IgD-negative memory B cell (primary cell): ENCODE measurements around the gene SVIL. TPM values are rescaled to one million over a fixed set of nuclear protein-coding genes. Genes with fewer than 3 reads are reported as not detected.
A peak's percentile ranks its signal among the peaks of the same experiment; 100 is the strongest.
"Not testable (repeated sequence)": the region's sequence is repeated elsewhere in the genome, so short reads cannot be mapped to it uniquely, and the experiment has no call there.

Source experiments
- H3K27ac Mint-ChIP-seq, 3 donors: one replicate each; pipeline ENCODE4 v1.8.0; 2020 to 2022; ENCODE audit warnings: mild to moderate bottlenecking in 3 of 3, mixed read lengths in 3 of 3, moderate library complexity in 1 of 3
- H3K27me3 Mint-ChIP-seq: one replicate; pipeline ENCODE4 v1.8.0; 2021; ENCODE audit warnings: mixed read lengths
- H3K36me3 Mint-ChIP-seq: one replicate; pipeline ENCODE4 v1.8.0; 2020; ENCODE audit warnings: mild to moderate bottlenecking, mixed read lengths
- H3K4me1 Mint-ChIP-seq, 3 donors: one replicate each; pipeline ENCODE4 v1.8.0; 2020 to 2022; ENCODE audit warnings: mixed read lengths in 3 of 3, mild to moderate bottlenecking in 1 of 3
- H3K4me3 Mint-ChIP-seq, 4 donors: one replicate each; pipeline ENCODE4 v1.8.0; 2020 to 2022; ENCODE audit warnings: mild to moderate bottlenecking in 4 of 4, mixed read lengths in 4 of 4, moderate library complexity in 3 of 4
- H3K9me3 Mint-ChIP-seq, 3 donors: one replicate each; pipeline ENCODE4 v1.8.0; 2020 to 2021; ENCODE audit warnings: mixed read lengths in 3 of 3, mild to moderate bottlenecking in 1 of 3
- polyA plus RNA-seq: library from polyadenylated mRNA; unstranded; fragments of 300-500 nt; fragmentation: Illumina TruSeq; gene quantifications from one replicate; pipeline ENCODE4 v1.2.3, GENCODE V29; 2021

SVIL gene
- polyA plus RNA-seq, 1 donor from 2014 or later, result 2.6 TPM

DNA sequence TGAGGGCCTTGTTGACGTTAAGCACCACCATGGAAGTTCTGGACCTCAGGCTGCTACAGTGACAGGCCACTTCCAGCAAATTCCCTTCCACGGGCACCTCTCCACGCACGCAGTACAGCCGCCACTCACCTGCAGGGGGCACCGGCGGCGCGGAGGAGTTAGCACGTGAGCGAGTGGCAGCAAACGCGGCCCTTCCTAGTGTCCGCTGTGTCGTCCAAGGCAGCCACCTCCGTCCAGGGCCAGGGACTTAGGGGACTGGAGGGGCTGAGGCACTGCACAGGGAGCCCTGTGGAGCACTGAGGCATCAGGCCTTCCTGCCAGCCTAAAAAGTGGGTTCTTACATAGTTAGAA is 164.4 kb downstream of the SVIL start:
- H3K27me3 Mint-ChIP-seq, result no peaks in the 10 kb centered on the region
- peaks cover 3% of the 10 kb centered on the region for H3K36me3 Mint-ChIP-seq
- H3K27ac Mint-ChIP-seq, result no peak overlapping the region
- H3K4me3 Mint-ChIP-seq, result no peak overlapping the region
- H3K4me1 Mint-ChIP-seq, result no peaks in the 10 kb centered on the region
- H3K9me3 Mint-ChIP-seq, result peaks cover 0 to 2% (median 0%) of the 10 kb centered on the region in 3 donors

DNA sequence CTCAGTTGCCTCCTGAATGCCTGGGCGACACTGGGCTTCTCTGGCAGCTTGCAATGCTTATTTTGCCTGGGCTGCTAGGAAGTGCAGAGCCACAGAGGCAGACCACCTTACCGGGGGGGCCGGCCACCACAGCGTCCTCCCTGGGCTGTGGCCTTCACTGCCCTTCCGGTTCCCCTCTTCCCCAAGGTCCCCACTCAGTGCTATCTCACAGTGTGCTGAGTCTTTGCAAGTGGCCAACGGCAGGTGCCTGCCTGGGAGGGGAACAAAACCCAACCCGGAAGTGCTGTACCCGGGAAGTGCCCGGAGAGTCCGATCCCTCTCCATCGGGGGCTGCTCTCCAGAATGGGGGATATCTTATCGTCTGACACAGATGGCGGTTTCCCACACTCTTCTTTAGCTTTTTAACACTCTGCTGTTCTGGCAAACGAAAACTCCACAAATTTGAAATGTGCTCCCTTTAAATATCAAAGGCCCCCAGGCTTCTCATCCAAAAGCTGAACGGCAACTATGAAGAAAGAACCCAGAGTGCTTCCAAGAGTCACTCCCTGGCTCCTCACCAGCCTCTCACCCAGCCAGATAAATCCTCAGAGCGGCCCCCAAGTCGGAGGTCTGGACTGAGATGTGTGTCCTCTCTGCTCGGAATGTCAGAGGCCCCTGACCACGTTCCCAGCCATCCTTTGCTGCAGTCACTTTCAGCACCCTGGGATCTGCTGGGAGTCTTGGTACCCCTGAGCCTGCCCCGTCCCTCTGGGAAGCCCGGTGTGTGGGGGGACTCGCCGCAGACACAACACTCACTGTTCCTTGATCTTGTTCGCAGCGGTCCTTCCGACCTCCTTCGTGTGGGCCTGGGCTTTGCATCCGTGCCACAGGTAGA is 165.1 kb downstream of the SVIL start:
- no peak overlapping the region for H3K4me3 Mint-ChIP-seq
- peaks cover 3% of the 10 kb centered on the region for H3K36me3 Mint-ChIP-seq
- peaks cover 0 to 2% (median 0%) of the 10 kb centered on the region in 3 donors for H3K9me3 Mint-ChIP-seq
- H3K4me1 Mint-ChIP-seq, result no peaks in the 10 kb centered on the region
- H3K27me3 Mint-ChIP-seq, result no peaks in the 10 kb centered on the region
- no peak overlapping the region for H3K27ac Mint-ChIP-seq

- no peaks in the 10 kb centered on the region for H3K4me1 Mint-ChIP-seq
- H3K27ac Mint-ChIP-seq, result no peak overlapping the region
- no peaks in the 10 kb centered on the region for H3K27me3 Mint-ChIP-seq
- no peak overlapping the region for H3K4me3 Mint-ChIP-seq
- peaks cover 2% of the 10 kb centered on the region for H3K36me3 Mint-ChIP-seq
- peaks cover 2 to 4% (median 3%) of the 10 kb centered on the region in 3 donors for H3K9me3 Mint-ChIP-seq
Observed at GRCh38 chr10:29465384-29465783, 169.4 kb downstream of the SVIL start.

DNA sequence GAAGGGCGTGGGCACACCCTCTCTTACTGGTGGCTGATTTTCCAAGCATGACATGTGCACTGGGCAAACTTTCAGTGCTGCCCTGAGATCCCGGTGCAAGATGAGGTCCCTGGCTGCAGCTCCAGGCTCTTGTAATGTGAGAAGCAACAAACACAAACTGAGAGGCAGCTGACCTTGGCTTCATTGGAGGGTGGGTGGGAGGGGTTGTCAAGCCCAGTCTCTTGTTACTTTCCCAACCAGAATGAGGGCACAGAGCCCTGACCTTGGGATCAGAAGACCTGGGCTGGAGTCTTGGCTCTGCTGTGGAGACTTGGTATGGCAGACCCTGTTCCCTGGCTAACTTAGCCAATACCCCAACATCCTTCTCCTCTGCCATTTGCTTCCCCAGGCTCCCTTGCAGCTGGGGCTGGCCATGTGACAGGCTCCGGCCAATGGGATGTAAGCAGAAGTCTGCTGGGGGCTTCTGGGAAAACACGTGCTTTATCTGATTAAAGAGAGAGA is 170.1 kb downstream of the SVIL start:
- H3K9me3 Mint-ChIP-seq, H3K4me3 Mint-ChIP-seq, H3K4me1 Mint-ChIP-seq, H3K27me3 Mint-ChIP-seq, H3K27ac Mint-ChIP-seq, H3K36me3 Mint-ChIP-seq: not testable (repeated sequence)

- Mint-ChIP-seq H3K9me3 (peaks cover 0 to 14% (median 13%) of the 10 kb centered on the region in 3 donors), H3K4me1 (no peaks in the 10 kb centered on the region), H3K36me3 (peaks cover 2% of the 10 kb centered on the region), H3K27me3 (no peaks in the 10 kb centered on the region), H3K4me3 (peak overlapping the region in 1 of 4 donors; percentile 37), H3K27ac (no peak overlapping the region)
Observed at GRCh38 chr10:29461042-29461441, 173.7 kb downstream of the SVIL start.

DNA sequence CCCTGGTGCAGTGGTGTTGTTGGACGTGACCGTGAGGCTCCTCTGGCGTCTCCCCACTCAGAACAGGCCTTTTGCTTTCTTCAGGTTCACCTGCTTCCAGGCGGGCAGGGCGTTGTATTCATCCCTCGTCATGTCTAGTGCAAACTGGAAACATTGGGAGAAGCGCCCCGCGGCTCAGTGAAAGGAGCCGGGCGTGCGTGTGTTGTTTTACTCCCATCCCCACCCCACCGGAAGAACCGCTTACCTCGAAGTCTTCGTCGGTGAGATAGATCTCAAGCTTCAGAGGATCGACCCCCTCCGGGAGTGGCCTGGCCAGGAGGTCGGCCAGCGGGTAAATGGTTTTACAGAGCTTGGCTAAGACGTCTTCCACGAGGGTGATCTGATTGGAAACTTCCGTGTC is 176.6 kb downstream of the SVIL start:
- H3K27me3 Mint-ChIP-seq, H3K4me3 Mint-ChIP-seq, H3K36me3 Mint-ChIP-seq, H3K4me1 Mint-ChIP-seq, H3K27ac Mint-ChIP-seq: not testable (repeated sequence)
- peaks cover 0 to 14% (median 13%) of the 10 kb centered on the region in 3 donors for H3K9me3 Mint-ChIP-seq

- peaks cover 0 to 7% (median 7%) of the 10 kb centered on the region in 3 donors for H3K9me3 Mint-ChIP-seq
- no peaks in the 10 kb centered on the region for H3K27me3 Mint-ChIP-seq
- H3K27ac Mint-ChIP-seq, result peak overlapping the region in 1 of 3 donors; percentile 63
- no peak overlapping the region for H3K4me3 Mint-ChIP-seq
- H3K4me1 Mint-ChIP-seq, result no peaks in the 10 kb centered on the region
- no peaks in the 10 kb centered on the region for H3K36me3 Mint-ChIP-seq
Observed at GRCh38 chr10:29455095-29455494, 179.7 kb downstream of the SVIL start.

DNA sequence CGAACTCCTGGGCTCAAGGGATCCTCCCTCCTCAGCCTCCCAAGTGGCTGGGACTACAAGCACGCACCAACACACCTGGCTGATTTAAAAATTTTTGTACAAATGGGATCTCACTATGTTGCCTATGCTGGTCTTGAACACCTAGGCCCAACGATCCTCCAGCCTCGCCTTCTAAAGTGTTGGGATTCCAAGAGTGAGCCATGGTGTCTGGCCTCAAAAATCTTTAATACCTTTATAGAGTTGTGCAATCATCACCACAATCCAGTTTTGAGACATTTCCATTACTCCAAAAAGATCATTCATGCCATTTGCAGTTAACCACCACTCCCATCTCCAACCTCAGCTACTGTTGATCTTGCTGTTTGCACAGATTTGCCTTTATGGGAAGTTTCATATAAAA is 180.5 kb downstream of the SVIL start:
- Mint-ChIP-seq H3K4me1 (no peaks in the 10 kb centered on the region), H3K27ac (peak overlapping the region in 1 of 3 donors; percentile 6), H3K4me3 (no peak overlapping the region), H3K36me3 (no peaks in the 10 kb centered on the region), H3K9me3 (peaks cover 0 to 2% (median 0%) of the 10 kb centered on the region in 3 donors), H3K27me3 (no peaks in the 10 kb centered on the region)

GRCh38 chr10:29452546-29452945 is 182.2 kb downstream of the SVIL start:
- Mint-ChIP-seq H3K27me3 (no peaks in the 10 kb centered on the region), H3K36me3 (no peaks in the 10 kb centered on the region), H3K4me1 (peaks cover 0 to 3% (median 0%) of the 10 kb centered on the region in 3 donors), H3K27ac (no peak overlapping the region), H3K4me3 (no peak overlapping the region), H3K9me3 (peaks cover 0 to 2% (median 0%) of the 10 kb centered on the region in 3 donors)

- Mint-ChIP-seq H3K4me1 (peaks cover 0 to 3% (median 0%) of the 10 kb centered on the region in 3 donors), H3K36me3 (no peaks in the 10 kb centered on the region), H3K9me3 (peaks cover 0 to 2% (median 0%) of the 10 kb centered on the region in 3 donors), H3K27ac (no peak overlapping the region), H3K27me3 (no peaks in the 10 kb centered on the region), H3K4me3 (no peak overlapping the region)
Observed at GRCh38 chr10:29451946-29452345, 182.8 kb downstream of the SVIL start.

DNA sequence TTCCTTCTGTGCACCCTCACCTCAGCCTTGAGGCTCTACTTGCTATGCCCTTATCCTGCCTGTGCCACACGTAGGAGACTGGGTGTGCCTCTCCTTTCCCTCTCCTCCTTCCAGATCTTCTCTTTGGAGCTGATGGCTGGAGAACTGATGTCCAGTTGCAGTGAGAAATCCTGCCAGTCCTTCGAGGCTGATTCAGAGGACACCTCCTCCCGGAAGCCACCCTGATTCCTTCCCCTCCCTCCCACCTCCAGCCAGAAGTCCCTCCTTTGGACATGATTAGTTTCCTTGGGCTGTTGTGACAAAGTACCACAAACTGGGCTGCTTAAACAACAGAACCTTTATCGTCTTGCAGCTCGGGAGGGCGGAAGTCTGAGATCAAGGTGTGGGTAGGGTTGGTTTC is 184.4 kb downstream of the SVIL start:
- Mint-ChIP-seq H3K4me3 (no peak overlapping the region), H3K4me1 (peaks cover 0 to 3% (median 0%) of the 10 kb centered on the region in 3 donors), H3K27ac (no peak overlapping the region), H3K9me3 (no peaks in the 10 kb centered on the region), H3K27me3 (no peaks in the 10 kb centered on the region), H3K36me3 (no peaks in the 10 kb centered on the region)

GRCh38 chr10:29448756-29449592 is 185.8 kb downstream of the SVIL start:
- not testable (repeated sequence) for H3K9me3 Mint-ChIP-seq, H3K27ac Mint-ChIP-seq, H3K36me3 Mint-ChIP-seq, H3K27me3 Mint-ChIP-seq, H3K4me1 Mint-ChIP-seq
- peak overlapping the region in 1 of 4 donors; percentile 23 for H3K4me3 Mint-ChIP-seq

DNA sequence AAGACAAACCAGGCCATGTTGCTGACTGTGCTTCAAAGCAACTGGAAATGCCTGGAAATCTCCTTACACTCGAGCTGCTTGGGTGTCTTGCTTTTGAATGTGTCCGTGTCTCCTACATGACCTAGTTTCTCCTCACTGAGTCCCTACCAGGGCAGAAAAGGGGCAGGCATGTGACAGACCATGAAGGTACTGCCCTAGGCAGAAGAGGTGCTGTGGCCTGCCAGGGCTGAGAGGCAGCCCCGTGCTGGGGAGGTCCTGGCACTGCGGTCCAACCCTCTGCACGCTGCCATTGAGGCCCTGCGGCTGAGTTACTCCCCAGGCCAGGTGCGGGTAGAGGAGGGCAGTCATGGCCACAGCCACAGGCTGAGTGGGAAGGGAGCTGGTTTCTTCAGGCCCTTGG is 186.6 kb downstream of the SVIL start:
- H3K27ac Mint-ChIP-seq, result no peak overlapping the region
- H3K27me3 Mint-ChIP-seq, result no peaks in the 10 kb centered on the region
- H3K9me3 Mint-ChIP-seq, result no peaks in the 10 kb centered on the region
- H3K4me1 Mint-ChIP-seq, result peaks cover 0 to 3% (median 0%) of the 10 kb centered on the region in 3 donors
- H3K36me3 Mint-ChIP-seq, result no peaks in the 10 kb centered on the region
- H3K4me3 Mint-ChIP-seq, result no peak overlapping the region

GRCh38 chr10:29446327-29446726 is 188.4 kb downstream of the SVIL start:
- Mint-ChIP-seq H3K27ac (peak overlapping the region in 1 of 3 donors; percentile 8), H3K36me3 (peaks cover 3% of the 10 kb centered on the region), H3K9me3 (no peaks in the 10 kb centered on the region), H3K27me3 (no peaks in the 10 kb centered on the region), H3K4me3 (no peak overlapping the region), H3K4me1 (peaks cover 0 to 3% (median 0%) of the 10 kb centered on the region in 3 donors)
